Upper lobe of left lung (tissue), 4 donors: Measurements from ENCODE around the gene XRRA1.

ENCODE experiments used
- CTCF ChIP-seq, 6 experiments: fragments of 450-650 bp in 4 of 6; fragments of 200-600 bp in 2 of 6; sonication (generic) in 2 of 6; IDR thresholded peaks; one replicate each; pipeline ENCODE4 v1.5.1; 2016 to 2019; ENCODE audit warnings: antibody characterized with exemption in 6 of 6
- EP300 ChIP-seq, 4 donors: sonication (generic); formaldehyde crosslinking; IDR thresholded peaks; one replicate each; pipeline ENCODE4 v1.5.1; 2017; ENCODE audit warnings: antibody characterized with exemption in 4 of 4, control low read depth in 2 of 4
- POLR2A ChIP-seq, 4 donors: fragments of 450-650 bp; IDR thresholded peaks; one replicate each; pipeline ENCODE4 v1.5.1; 2016 to 2017; ENCODE audit warnings: antibody characterized with exemption in 4 of 4, mild to moderate bottlenecking in 2 of 4

GRCh38 chr11:74853223-74853622 is 95.7 kb downstream of the XRRA1 start:
- TF ChIP-seq CTCF (IDR thresholded peaks at IDR 0.05) (no peak), POLR2A (IDR thresholded peaks at IDR 0.05) (no peak), EP300 (IDR thresholded peaks at IDR 0.05) (no peak)
